ENCODE data around the gene LUZP2.

LUZP2 gene

DNA sequence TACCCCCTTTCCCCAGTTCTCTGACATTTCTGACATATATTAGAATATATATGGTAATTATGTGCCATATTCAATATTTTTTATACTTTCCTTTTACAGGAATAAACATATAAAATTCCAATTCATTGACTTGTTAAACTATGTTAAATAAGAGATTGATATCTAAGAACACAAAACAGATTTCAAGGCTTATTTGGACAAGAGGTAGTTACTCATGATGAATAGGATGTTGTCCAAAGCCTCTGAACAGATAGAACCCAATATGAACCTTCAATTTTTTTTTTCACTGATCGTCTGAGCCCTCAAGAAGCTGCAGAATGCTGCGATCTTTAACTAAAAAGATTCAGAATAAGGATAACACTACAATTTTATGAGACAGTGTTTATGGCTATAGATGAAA, 340.3 kb downstream of the LUZP2 start:
- Histone ChIP-seq H4K20me1 (ENCODE audit: control insufficient read depth, insufficient read depth, low read depth, low read length) (no peaks in the 10 kb centered on the region), H3K79me2 (ENCODE audit: control insufficient read depth, low read length) (no peaks in the 10 kb centered on the region), H3K4me1 (ENCODE audit: control insufficient read depth, low read length) (no peaks in the 10 kb centered on the region), H3K4me3 (ENCODE audit: low read length) (no peak overlapping the region), H3K36me3 (ENCODE audit: control insufficient read depth, low read length) (no peaks in the 10 kb centered on the region), H3K9me3 (ENCODE audit: control insufficient read depth, insufficient read depth, low read length) (no peaks in the 10 kb centered on the region), H3K27ac (ENCODE audit: low read depth, low read length) (no peak overlapping the region), H3K9me2 (replicated peaks; ENCODE audit: control insufficient read depth, low read length) (no peaks in the 10 kb centered on the region), H3K27me3 (ENCODE audit: control insufficient read depth, low read length) (no peaks in the 10 kb centered on the region), H3F3A (ENCODE audit: control insufficient read depth, insufficient read depth) (no peaks in the 10 kb centered on the region), H3K4me2 (ENCODE audit: low read length) (no peak overlapping the region)
- no peak for TF ChIP-seq EZH2phosphoT487 (IDR thresholded peaks at IDR 0.05; ENCODE audit: borderline replicate concordance, low read length)
- TF ChIP-seq, protein P1, sequence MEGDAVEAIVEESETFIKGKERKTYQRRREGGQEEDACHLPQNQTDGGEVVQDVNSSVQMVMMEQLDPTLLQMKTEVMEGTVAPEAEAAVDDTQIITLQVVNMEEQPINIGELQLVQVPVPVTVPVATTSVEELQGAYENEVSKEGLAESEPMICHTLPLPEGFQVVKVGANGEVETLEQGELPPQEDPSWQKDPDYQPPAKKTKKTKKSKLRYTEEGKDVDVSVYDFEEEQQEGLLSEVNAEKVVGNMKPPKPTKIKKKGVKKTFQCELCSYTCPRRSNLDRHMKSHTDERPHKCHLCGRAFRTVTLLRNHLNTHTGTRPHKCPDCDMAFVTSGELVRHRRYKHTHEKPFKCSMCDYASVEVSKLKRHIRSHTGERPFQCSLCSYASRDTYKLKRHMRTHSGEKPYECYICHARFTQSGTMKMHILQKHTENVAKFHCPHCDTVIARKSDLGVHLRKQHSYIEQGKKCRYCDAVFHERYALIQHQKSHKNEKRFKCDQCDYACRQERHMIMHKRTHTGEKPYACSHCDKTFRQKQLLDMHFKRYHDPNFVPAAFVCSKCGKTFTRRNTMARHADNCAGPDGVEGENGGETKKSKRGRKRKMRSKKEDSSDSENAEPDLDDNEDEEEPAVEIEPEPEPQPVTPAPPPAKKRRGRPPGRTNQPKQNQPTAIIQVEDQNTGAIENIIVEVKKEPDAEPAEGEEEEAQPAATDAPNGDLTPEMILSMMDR (IDR thresholded peaks at IDR 0.05; ENCODE audit: low read depth, low read length, poor library complexity, severe bottlenecking) = no peak

DNA sequence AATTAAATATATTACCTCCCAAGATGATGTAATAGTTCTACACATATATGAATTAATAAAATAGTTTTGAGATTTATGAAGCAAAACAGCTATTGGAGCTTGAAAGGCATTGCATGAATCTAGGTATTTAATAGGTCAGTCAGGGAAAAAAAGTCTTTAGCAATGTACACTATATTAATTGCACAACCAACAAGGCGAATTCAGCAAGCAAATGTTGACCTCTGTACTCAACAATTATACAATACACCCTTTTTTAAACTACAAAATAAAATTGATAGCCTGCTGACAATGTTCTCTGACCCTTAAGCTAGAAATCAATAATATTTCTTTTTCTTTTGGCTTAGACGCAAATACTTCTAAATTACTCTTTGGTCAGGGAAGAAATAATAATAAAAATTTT, 345.5 kb downstream of the LUZP2 start:
- H3F3A ChIP-seq (ENCODE audit: control insufficient read depth, insufficient read depth) = no peaks in the 10 kb centered on the region
- H3K4me1 ChIP-seq (ENCODE audit: control insufficient read depth, low read length) = no peaks in the 10 kb centered on the region
- no peaks in the 10 kb centered on the region for H3K27me3 ChIP-seq (ENCODE audit: control insufficient read depth, low read length)
- H3K36me3 ChIP-seq (ENCODE audit: control insufficient read depth, low read length) = no peaks in the 10 kb centered on the region
- H3K4me2 ChIP-seq (ENCODE audit: low read length) = no peak overlapping the region
- no peak overlapping the region for H3K4me3 ChIP-seq (ENCODE audit: low read length)
- no peaks in the 10 kb centered on the region for H3K9me2 ChIP-seq (replicated peaks; ENCODE audit: control insufficient read depth, low read length)
- H4K20me1 ChIP-seq (ENCODE audit: control insufficient read depth, insufficient read depth, low read depth, low read length) = no peaks in the 10 kb centered on the region
- no peak overlapping the region for H3K27ac ChIP-seq (ENCODE audit: low read depth, low read length)
- no peaks in the 10 kb centered on the region for H3K79me2 ChIP-seq (ENCODE audit: control insufficient read depth, low read length)
- H3K9me3 ChIP-seq (ENCODE audit: control insufficient read depth, insufficient read depth, low read length) = no peaks in the 10 kb centered on the region
- TF ChIP-seq EZH2phosphoT487 (IDR thresholded peaks at IDR 0.05; ENCODE audit: borderline replicate concordance, low read length) = no peak
- TF ChIP-seq, protein P1 (IDR thresholded peaks at IDR 0.05; ENCODE audit: low read depth, low read length, poor library complexity, severe bottlenecking) = no peak

DNA sequence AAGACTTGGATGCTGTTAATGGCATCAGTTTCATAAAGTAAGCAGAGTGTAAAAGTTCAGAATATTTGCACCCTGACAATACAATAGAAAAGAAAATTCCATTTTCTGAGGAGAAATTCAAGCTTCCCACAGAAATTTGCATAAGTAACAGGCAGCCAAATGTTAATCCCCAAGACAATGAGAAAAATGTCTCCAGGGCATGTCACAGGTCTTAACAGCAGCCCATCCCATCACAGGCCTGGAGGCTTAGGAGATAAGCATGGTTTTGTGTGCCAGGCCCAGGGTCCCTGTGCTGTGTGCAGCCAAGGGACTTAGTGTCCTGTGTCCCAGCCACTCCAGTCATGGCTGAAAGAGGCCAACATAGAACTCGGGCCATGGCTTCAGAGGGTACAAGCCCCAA, 347.6 kb downstream of the LUZP2 start:
- no peaks in the 10 kb centered on the region for H4K20me1 ChIP-seq (ENCODE audit: control insufficient read depth, insufficient read depth, low read depth, low read length)
- H3K36me3 ChIP-seq (ENCODE audit: control insufficient read depth, low read length) = no peaks in the 10 kb centered on the region
- no peaks in the 10 kb centered on the region for H3F3A ChIP-seq (ENCODE audit: control insufficient read depth, insufficient read depth)
- no peaks in the 10 kb centered on the region for H3K9me2 ChIP-seq (replicated peaks; ENCODE audit: control insufficient read depth, low read length)
- no peaks in the 10 kb centered on the region for H3K4me1 ChIP-seq (ENCODE audit: control insufficient read depth, low read length)
- TF ChIP-seq EZH2phosphoT487 (IDR thresholded peaks at IDR 0.05; ENCODE audit: borderline replicate concordance, low read length) = no peak
- TF ChIP-seq, protein P1 (IDR thresholded peaks at IDR 0.05; ENCODE audit: low read depth, low read length, poor library complexity, severe bottlenecking) = no peak
- H3K79me2 ChIP-seq (ENCODE audit: control insufficient read depth, low read length) = no peaks in the 10 kb centered on the region
- no peak overlapping the region for H3K27ac ChIP-seq (ENCODE audit: low read depth, low read length)
- no peaks in the 10 kb centered on the region for H3K9me3 ChIP-seq (ENCODE audit: control insufficient read depth, insufficient read depth, low read length)
- no peak overlapping the region for H3K4me3 ChIP-seq (ENCODE audit: low read length)
- no peak overlapping the region for H3K4me2 ChIP-seq (ENCODE audit: low read length)
- no peaks in the 10 kb centered on the region for H3K27me3 ChIP-seq (ENCODE audit: control insufficient read depth, low read length)

DNA sequence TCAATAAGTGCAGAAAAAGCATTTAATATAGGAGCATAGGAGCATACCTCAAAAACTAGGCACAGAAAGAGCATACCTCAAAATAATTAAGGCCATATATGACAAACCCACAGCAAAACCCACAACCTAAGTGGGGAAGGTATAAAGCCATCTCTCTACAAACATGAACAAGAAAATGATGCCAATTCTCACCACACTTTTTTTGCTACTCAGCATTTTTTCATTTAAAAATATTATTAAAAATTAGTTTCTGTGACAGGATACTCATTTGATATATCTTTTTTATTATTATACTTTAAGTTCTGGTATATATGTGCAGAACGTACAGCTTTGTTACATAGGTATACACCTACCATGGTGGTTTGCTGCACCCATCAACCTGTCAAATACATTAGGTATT, 352.0 kb downstream of the LUZP2 start:
- H4K20me1 ChIP-seq (ENCODE audit: control insufficient read depth, insufficient read depth, low read depth, low read length) = no peaks in the 10 kb centered on the region
- H3K36me3 ChIP-seq (ENCODE audit: control insufficient read depth, low read length) = no peaks in the 10 kb centered on the region
- H3F3A ChIP-seq (ENCODE audit: control insufficient read depth, insufficient read depth) = no peaks in the 10 kb centered on the region
- no peaks in the 10 kb centered on the region for H3K4me1 ChIP-seq (ENCODE audit: control insufficient read depth, low read length)
- TF ChIP-seq, protein P1 (IDR thresholded peaks at IDR 0.05; ENCODE audit: low read depth, low read length, poor library complexity, severe bottlenecking) = no peak
- no peak for TF ChIP-seq EZH2phosphoT487 (IDR thresholded peaks at IDR 0.05; ENCODE audit: borderline replicate concordance, low read length)
- H3K4me3 ChIP-seq (ENCODE audit: low read length) = no peak overlapping the region
- H3K4me2 ChIP-seq (ENCODE audit: low read length) = no peak overlapping the region
- H3K9me2 ChIP-seq (replicated peaks; ENCODE audit: control insufficient read depth, low read length) = no peaks in the 10 kb centered on the region
- no peaks in the 10 kb centered on the region for H3K9me3 ChIP-seq (ENCODE audit: control insufficient read depth, insufficient read depth, low read length)
- H3K79me2 ChIP-seq (ENCODE audit: control insufficient read depth, low read length) = no peaks in the 10 kb centered on the region
- H3K27ac ChIP-seq (ENCODE audit: low read depth, low read length) = no peak overlapping the region
- H3K27me3 ChIP-seq (ENCODE audit: control insufficient read depth, low read length) = no peaks in the 10 kb centered on the region

Measured in DOHH2 (cell line).